Fibroblast of peridontal ligament (primary cell): ENCODE data around the gene OR11H7.
"Not testable (repeated sequence)": the region's sequence is repeated elsewhere in the genome, so short reads cannot be mapped to it uniquely, and the experiment has no call there.

Experiments used
- DNase-seq: peaks from one replicate; pipeline ENCODE4 v3.0.0-alpha.2; 2010; ENCODE audit errors: extremely low read depth

The OR11H7 gene

DNA sequence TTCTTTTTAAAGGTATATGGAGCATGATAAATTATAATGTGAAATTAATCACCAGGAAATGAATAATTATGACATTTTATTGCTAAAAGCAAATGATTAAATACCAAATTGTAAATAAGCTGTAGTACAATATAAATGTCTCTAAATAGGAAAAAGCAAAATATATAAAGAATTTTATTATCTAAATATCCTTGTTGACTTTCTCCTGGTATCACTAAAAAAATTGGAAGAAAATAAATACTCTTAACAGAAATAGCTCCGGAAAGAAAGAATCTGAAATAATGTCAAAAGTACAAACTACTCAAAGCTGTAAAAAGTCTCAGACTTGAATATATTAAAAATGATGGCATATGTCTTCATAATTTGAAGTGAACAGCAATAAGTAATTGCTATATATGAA is at the start of gene OR11H7:
OR11H7 (plus strand) TSS at position 301 of the 400 bp plus-strand sequence.
- no peak for DNase-seq

DNA sequence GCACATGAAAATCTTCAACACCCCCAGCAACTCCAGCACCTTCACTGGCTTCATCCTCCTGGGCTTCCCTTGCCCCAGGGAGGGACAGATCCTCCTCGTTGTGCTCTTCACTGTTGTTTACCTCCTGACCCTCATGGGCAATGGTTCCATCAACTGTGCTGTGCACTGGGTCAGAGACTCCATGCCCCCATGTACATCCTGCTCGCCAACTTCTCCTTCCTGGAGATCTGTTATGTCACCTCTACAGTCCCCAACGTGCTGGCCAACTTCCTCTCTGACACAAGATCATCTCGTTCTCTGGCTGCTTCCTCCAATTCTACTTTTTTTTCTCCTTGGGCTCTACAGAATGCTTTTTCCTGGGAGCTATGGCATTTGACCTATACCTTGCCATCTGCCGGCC is 49.6 kb upstream of the OR11H7 start:
- DNase-seq = no peak

DNA sequence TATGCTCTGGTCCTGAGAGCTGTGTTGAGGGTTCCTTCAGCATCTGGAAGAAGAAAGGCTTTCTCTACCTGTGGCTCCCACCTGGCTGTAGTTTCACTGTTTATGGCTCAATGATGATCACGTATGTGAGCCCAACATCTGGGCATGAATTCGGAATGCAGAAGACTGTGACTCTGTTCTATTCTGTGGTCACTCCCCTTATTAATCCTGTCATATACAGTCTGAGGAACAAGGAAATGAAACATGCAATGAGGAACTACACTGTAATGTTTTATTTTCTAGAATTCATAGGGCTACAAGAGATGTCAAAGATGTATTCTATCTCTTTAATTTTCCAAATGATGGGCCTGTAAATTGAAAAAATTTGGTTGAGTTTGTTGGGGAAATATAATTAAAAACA is 48.9 kb upstream of the OR11H7 start:
- DNase-seq = no peak

DNA sequence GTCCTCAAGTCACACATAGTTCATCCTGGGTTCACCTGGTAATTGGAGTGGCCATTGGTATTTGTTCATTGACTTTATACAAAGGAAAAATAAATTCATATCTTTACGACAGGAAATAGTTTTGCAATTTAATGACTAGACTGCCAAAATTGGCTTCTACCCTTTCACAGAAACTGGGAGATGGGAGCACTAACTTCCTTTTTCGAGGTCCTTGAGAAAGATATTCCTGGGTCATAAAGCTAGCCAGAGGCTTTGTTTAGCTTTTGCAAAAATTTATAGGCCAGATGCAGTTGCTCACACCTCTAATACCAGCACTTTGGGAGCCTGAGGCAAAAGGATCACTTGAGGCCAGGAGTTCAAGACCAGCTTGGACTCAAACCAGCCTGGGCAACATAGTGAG is 48.3 kb upstream of the OR11H7 start:
- DNase-seq = no peak

DNA sequence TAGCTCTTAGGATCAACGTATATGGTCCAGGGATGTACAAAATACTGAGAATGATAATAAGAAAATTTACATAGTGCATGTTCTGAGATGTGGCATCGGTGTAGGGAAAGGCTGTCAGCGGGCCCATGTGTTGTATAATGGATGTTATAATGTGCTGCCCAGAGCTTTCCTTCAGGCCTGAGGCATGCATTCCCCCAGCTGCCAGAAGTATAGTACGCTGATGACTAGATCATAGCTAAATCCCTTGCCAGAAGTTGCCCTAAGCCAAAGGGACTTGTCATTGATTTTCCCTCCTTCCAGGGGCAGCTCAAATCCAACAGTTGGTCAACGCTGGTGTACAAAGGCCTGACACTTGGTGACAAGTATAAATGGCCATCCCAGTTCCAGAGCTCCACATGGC is 44.6 kb upstream of the OR11H7 start:
- DNase-seq = no peak

DNA sequence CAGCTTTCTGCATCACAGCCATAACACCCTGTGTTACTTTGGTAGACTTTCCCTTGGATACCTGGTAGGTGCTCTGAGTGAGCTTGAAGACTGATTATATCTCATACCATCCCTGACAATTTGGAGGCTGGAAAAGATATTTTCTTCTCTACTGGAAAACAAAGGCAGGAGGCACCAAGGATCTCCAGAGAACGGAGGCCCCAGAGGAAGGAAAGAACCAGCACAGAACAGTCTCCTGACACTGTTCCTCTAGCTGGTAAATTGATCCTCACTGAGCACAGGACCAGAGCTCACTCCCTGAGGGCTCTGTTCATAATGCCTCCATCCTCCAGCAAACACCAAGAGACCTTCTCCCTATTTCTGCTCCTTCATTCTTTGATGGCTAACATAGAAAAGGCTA is 38.2 kb upstream of the OR11H7 start, which contains the start of gene OR11G2:
OR11G2 (plus strand) TSS at position 301 of the 400 bp plus-strand sequence. CDS start 6,542 bp downstream, outside the sequence.
- DNase-seq = no peak

DNA sequence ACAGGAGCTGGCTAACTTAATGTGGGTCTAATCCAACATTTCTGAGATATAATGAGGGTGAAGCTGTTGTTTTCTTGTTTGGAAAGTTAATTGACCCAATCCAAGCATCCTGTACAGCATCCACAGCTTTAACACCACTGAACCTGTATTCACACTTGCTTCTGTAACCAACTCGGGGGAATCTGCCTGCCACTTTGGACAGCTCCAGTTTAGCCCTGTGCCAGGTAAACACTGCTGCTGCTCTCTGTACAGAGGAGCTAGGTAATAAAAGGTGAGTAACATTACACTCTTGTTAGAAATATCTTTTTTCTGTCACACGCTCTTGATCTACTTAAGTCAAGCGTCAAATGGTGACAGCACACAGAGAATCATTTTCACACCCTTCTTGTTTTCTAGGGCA is 37.4 kb upstream of the OR11H7 start:
- DNase-seq = no peak

DNA sequence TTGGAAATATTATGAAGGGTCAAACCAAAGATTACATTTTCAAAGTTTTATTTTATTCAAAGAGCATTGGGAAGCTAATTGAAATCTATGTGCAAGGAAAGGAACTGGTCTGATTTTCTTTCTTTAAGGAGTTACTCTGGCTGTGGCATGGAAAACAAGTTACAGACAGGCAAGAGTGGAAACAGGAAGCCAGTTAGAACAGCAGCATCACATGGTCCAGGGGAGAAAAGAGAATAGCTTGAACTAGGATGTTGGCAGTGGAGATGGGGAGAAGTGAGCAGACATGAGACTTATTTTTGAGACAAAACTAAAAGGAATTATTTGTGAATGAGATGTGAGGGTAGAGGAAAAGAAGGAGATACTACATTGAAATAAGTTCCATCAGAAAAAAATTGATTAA is 34.7 kb upstream of the OR11H7 start:
- DNase-seq = no peak

DNA sequence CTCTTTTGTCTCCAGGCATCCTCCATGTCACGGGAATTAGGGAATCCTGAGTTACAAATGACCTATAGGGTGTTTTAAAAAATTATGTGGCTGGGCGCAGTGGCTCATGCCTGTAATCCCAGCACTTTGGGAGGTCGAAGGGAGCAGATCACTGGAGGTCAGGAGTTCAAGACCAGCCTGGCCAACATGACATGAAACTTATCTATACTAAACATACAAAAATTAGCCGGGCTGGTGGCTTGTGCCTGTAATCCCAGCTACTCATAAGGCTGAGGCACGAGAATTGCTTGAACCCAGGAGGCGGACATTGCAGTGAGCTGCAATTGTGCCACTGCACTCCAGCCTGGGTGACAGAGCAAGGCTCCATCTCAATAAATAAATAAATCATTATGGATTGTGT is 33.6 kb upstream of the OR11H7 start:
- not testable (repeated sequence) for DNase-seq

DNA sequence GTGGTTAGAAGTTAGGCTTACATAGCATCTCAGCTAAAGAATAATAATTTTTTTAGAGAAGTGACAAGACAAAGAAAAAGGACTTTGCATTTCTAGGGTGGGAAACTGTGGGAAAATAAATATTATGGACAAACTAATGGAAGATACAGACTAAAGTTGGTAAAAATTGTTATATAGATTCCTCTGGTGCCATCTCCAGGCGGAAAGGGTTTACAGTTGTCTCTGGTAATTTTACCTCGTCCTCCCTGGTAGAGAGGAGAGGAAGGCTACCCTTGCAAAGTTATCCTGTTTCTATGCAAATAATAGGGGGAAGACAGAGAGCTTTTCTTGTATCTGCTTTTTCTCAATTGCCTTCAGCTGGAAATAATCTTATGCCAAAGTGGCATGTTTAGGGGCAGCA is 32.9 kb upstream of the OR11H7 start:
- no peak for DNase-seq

DNA sequence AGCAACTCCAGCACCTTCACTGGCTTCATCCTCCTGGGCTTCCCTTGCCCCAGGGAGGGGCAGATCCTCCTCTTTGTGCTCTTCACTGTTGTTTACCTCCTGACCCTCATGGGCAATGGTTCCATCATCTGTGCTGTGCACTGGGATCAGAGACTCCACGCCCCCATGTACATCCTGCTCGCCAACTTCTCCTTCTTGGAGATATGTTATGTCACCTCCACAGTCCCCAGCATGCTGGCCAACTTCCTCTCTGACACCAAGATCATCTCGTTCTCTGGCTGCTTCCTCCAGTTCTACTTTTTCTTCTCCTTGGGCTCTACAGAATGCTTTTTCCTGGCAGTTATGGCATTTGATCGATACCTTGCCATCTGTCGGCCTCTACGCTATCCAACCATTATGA is 31.3 kb upstream of the OR11H7 start:
- no peak for DNase-seq

DNA sequence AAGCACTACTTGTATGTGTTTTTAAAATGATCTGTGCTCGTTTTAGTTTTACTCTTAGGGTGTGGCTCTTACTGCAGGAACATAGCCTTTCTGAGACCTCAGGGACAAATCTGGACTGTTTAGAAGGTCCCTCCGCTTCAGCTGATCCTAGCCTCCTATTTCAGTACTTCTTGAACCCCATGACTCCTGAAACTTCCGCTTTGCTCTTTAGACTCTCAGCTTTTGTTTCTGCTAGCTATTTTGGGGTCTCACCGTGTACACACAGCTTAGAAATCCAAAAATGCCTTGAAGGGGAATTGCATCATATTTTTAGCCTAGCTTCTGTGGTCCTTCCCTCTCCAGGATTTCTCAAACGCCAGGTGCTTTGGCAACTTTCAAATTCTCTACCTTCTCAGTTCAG is 29.8 kb upstream of the OR11H7 start:
- DNase-seq = no peak

DNA sequence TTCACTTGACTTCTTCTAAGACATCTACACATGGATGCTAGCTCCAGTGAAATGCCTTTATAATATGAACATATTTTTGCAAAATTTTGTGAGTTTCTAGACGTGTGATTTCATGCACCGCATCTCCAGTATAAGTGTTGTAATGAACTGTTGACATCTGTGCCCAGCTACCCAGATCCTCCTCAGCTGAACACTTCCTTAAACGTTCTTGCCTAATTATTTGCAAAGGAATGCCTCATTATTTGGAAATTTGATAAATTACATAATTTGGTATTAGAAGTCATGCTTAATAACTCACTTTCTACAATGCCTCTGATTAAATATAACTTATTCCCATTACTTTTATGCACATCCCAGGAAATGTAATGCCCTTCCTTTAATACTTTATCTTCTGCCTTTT is 24.1 kb upstream of the OR11H7 start:
- no peak for DNase-seq

DNA sequence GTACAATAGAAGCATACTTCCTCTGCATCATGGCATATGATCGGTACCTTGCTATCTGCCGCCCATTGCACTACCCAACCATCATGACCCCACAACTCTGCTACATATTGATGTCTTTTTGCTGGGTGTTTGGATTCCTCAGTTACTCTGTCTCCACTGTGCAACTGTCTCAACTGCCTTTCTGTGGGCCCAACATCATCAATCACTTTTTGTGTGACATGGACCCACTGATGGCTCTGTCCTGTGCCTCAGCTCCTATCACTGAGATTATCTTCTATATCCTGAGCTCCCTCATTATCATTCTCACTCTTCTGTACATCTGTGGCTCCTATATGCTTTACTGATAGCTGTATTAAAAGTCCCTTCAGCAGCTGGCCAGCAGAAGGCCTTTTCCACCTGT is 19.2 kb upstream of the OR11H7 start:
- DNase-seq = no peak

DNA sequence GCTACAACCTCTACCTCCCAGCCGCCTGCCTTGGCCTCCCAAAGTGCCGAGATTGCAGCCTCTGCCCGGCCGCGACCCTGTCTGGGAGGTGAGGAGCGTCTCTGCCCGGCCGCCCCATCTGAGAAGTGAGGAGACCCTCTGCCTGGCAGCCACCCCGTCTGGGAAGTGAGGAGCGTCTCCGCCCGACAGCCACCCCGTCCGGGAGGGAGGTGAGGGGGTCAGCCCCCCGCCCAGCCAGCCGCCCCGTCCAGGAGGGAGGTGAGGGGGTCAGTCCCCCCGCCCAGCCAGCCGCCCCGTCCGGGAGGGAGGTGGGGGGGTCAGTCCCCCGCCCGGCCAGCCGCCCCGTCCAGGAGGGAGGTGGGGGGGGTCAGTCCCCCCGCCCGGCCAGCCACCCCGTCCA is 16.4 kb upstream of the OR11H7 start:
- DNase-seq = not testable (repeated sequence)

DNA sequence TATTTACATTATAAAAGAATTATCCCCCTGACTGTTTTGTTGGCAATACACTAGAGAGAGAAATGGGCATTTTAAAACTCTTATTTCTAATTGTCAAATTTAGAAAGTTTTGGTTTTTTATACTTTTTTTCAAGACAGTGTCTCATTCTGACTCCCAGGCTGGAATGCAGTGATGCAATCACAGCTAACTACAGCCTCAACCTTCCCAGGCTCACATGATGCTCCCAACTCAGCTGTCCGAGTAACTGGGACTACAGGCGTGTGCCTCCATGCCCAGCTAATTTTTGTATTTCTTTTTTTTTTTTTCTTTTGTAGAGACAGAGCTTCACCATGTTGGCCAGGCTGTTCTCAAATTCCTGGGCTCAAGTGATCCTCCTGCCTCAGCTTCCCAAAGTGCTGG is 13.6 kb upstream of the OR11H7 start:
- DNase-seq = no peak

DNA sequence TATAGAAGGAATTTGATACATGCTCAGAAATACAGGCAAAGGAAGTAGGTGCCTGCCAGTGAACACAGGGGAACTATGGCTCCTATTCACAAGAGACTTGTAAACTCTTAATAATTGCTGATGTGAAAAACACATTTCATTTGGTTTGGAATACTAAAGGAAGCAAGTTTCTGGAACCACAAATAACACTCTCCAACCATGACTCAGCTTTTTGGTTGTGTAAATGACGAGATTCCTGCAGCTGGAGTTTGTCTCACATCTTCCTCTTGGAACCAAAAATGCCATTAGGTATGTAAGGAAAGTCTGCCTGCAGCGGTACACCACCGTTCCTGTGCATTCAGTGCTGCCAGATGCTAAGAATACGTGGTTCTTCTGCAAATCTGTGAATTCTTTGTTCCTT is 9.7 kb upstream of the OR11H7 start:
- DNase-seq = peak; percentile 1

DNA sequence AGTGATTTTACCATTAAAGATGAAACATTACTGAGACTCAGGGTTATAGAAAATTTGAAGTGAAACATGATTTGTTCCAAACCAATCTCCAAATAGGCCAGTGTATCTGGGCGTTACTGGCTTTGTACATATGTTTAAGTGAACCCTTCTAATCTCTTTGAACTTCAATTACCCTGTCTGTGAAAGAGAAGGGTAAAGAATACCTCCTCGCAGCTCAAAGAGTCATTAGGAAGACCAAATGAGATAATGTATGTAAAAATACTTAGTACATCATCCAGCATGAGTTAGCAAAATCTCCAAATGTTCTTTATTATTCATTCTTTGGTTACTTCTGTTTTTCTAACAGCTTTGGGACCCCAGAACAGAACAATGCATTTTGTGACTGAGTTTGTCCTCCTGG is 5.4 kb upstream of the OR11H7 start, which contains the start of gene OR11H6:
OR11H6 (plus strand) TSS at position 301 of the 400 bp plus-strand sequence; CDS start at position 301, 0 bp downstream.
- no peak for DNase-seq

DNA sequence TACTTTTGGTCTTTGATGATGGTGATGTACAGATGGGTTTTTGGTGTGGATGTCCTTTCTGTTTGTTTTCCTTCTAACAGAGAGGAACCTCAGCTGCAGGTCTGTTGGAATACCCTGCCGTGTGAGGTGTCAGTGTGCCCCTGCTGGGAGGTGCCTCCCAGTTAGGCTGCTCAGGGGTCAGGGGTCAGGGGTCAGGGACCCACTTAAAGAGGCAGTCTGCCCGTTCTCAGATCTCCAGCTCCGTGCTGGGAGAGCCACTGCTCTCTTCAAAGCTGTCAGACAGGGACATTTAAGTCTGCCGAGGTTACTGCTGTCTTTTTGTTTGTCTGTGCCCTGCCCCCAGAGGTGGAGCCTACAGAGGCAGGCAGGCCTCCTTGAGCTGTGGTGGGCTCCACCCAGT is 6.6 kb downstream of the OR11H7 start:
- not testable (repeated sequence) for DNase-seq

DNA sequence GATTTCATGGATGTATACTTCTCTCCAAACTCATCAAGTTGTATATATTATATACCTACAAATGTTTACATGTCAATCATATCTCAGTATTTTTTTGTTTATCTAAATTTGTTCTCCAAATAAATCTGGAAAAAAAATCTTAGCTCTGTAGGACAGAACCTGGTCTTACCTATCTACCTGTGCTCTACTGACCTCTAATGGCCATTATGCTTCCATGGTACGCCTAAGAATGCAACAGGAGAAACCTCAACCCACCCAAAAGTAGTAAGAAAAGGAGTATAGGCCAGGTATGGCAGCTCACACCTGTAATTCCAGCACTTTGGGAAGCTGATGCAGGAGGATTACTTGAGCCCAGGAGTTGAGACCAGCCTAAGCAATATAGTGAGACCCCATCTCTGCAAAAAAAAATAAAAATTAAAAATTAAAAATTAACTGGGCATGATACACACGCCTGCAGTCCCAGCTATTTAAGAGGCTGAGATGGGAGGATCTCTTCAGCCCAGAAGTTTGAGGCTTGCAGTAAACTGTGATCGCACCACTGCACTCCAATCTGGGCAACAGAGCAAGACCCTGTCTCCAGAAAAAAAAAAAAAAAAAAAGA is 19.0 kb downstream of the OR11H7 start:
- no peak for DNase-seq

DNA sequence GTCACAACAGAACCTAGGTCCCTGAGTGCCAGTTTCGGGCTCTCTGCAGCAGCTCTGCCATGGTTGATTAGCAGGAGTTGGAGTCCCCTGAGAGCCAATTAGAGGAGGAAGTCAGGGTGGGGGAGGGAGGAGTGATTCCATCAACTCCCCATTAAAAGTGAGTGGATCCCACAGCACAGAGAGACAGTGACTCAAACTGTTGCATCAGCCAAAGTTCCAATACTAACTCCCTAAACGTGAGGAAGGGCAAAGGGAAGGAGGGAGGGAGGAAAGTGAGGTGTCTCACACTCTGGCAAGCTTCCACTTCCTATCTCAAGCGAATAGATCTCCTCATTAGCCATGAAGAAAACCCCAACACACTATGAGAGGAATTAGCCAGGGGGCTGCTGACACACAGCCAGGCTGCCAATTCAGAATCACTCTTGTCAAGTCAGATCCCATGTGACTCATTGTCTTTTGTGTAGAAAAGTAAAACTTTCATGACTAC is 33.9 kb downstream of the OR11H7 start:
- DNase-seq = peak; percentile 48

DNA sequence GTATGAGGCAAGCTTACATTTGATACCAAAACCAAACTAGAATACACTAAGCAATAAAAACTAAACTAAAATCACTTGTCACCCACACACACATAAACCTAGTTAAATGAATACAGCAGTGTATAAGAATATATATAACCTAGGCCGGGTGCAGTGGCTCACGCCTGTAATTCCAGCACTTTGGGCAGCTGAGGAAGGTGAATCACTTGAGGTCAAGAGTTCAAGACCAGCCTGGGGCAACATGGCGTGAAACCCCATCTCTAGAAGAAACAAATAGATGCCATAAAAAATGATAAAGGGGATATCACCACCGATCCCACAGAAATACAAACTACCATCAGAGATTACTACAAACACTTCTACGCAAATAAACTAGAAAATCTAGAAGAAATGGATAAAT is 35.6 kb downstream of the OR11H7 start:
- not testable (repeated sequence) for DNase-seq

DNA sequence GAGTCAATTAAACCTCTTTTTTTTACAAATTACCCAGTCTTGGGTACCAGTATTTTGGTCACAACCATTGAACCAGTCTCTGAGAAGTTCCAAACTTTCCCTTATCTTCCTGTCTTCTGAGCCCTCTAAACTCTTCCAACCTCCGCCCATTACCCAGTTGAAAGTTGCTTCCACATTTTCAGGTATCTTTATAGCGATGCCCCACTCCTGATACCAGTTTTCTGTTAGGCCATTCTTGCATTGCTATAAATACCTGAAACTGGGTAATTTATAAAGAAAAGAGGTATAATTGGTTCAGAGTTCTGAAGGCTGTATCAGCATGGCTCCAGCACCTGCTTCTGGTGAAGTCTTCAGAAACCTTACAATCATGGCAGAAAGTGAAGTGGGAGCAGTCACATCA is 45.3 kb downstream of the OR11H7 start:
- DNase-seq = no peak

DNA sequence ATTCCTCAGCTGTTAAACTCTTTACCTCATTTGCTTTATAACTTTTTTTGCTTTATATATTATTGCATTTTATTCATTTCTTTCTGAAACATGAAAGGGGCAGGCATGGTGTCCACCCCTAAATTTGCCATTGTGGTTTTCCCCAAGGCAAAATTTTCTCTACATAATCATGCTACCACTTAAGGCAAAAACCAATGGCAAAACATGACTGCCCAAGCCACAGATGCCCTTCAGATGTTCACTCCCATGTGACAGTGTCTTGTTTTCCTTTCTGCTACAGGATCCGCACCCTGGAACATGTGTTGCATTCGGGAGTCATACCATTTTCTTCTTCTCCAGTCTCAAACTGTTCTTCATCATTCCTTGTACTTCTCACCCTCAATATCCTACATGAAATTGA is 48.6 kb downstream of the OR11H7 start:
- no peak for DNase-seq
